NCI-H2081 treated with DMSO at 0.1 percent for 48 hours (cell line): ENCODE data around the gene BTBD9.

Source experiments
- DNase-seq: peaks from one replicate; lab custom pipeline; 2025; lab: John Stamatoyannopoulos, UW

BTBD9 gene

GRCh38 chr6:38194589-38194988 lies 445.1 kb downstream of the BTBD9 start:
- no peak for DNase-seq

- no peak for DNase-seq
Observed at GRCh38 chr6:38194282-38194572, 445.5 kb downstream of the BTBD9 start.

- peak; percentile 79 for DNase-seq
Observed at GRCh38 chr6:38193481-38194281, 446.0 kb downstream of the BTBD9 start.

GRCh38 chr6:38193051-38193450 lies 446.7 kb downstream of the BTBD9 start:
- no peak for DNase-seq

GRCh38 chr6:38192487-38192886 lies 447.2 kb downstream of the BTBD9 start:
- no peak for DNase-seq

GRCh38 chr6:38192011-38192410 lies 447.7 kb downstream of the BTBD9 start:
- DNase-seq = no peak

- DNase-seq = no peak
Observed at GRCh38 chr6:38191418-38191817, 448.3 kb downstream of the BTBD9 start.

- DNase-seq = no peak
Observed at GRCh38 chr6:38188677-38189335, 450.9 kb downstream of the BTBD9 start.

- DNase-seq = no peak
Observed at GRCh38 chr6:38187811-38188590, 451.7 kb downstream of the BTBD9 start.

- DNase-seq = no peak
Observed at GRCh38 chr6:38187325-38187724, 452.4 kb downstream of the BTBD9 start.

GRCh38 chr6:38185752-38186151 lies 454.0 kb downstream of the BTBD9 start:
- DNase-seq = no peak

- no peak for DNase-seq
Observed at GRCh38 chr6:38185244-38185643, 454.5 kb downstream of the BTBD9 start.

GRCh38 chr6:38184585-38185080 lies 455.1 kb downstream of the BTBD9 start:
- DNase-seq = no peak

- DNase-seq = no peak
Observed at GRCh38 chr6:38183856-38184584, 455.7 kb downstream of the BTBD9 start.

- no peak for DNase-seq
Observed at GRCh38 chr6:38182426-38182825, 457.3 kb downstream of the BTBD9 start.

GRCh38 chr6:38180586-38180985 lies 459.1 kb downstream of the BTBD9 start:
- no peak for DNase-seq

GRCh38 chr6:38179794-38180430 lies 459.8 kb downstream of the BTBD9 start:
- DNase-seq = no peak

- no peak for DNase-seq
Observed at GRCh38 chr6:38179300-38179699, 460.4 kb downstream of the BTBD9 start.

- no peak for DNase-seq
Observed at GRCh38 chr6:38178584-38178886, 461.2 kb downstream of the BTBD9 start.

- DNase-seq = no peak
Observed at GRCh38 chr6:38177882-38178583, 461.7 kb downstream of the BTBD9 start.
